Fibroblast of lung (primary cell): Measurements from ENCODE around the gene GSTM3. TPM values are rescaled to one million over a fixed set of nuclear protein-coding genes. Genes with fewer than 3 reads are reported as not detected.
"Not testable (repeated sequence)": the region's sequence is repeated elsewhere in the genome, so short reads cannot be mapped to it uniquely, and the experiment has no call there.

Experiments used
- DNase-seq, 2 donors: peaks; one replicate each; pipeline versions ENCODE4 v3.0.0 to v3.0.0-alpha.2; 2010; ENCODE audit warnings: low read depth in 2 of 2
- H2AFZ ChIP-seq: 2 replicates; pipeline ENCODE4 v1.5.1; 2012; ENCODE audit warnings: low read length, control low read depth, inconsistent platforms
- H3K27ac ChIP-seq: 2 replicates; pipeline ENCODE4 v1.5.1; 2011; ENCODE audit warnings: low read length, control low read depth; ENCODE audit not compliant: insufficient read depth
- H3K27me3 ChIP-seq: 2 replicates; pipeline ENCODE4 v1.5.1; 2011; ENCODE audit warnings: mild to moderate bottlenecking, low read length; ENCODE audit not compliant: control insufficient read depth, insufficient read depth
- H3K36me3 ChIP-seq: 2 replicates; pipeline ENCODE4 v1.5.1; 2011; ENCODE audit warnings: low read length; ENCODE audit not compliant: control insufficient read depth, insufficient read depth
- H3K4me1 ChIP-seq: 2 replicates; pipeline ENCODE4 v1.5.1; 2011; ENCODE audit warnings: low read length; ENCODE audit not compliant: control insufficient read depth, insufficient read depth; ENCODE audit errors: extremely low read depth
- H3K4me2 ChIP-seq: 2 replicates; pipeline ENCODE4 v1.5.1; 2011; ENCODE audit warnings: low read length, control low read depth; ENCODE audit not compliant: insufficient read depth; ENCODE audit errors: extremely low read depth
- H3K4me3 ChIP-seq, 4 experiments: fragments of 200-600 bp in 1 of 4; sonication (generic) in 1 of 4; replicated peaks in 1 of 4; 2 replicates each; pipeline ENCODE4 v1.5.1; 2011 to 2016; ENCODE audit warnings: low read length in 4 of 4, low read depth in 3 of 4, mild to moderate bottlenecking in 3 of 4, control low read depth in 2 of 4, inconsistent platforms in 1 of 4, mixed read lengths in 1 of 4; ENCODE audit not compliant: insufficient read depth in 1 of 4; ENCODE audit errors: control extremely low read depth in 1 of 4
- H3K79me2 ChIP-seq: 2 replicates; pipeline ENCODE4 v1.5.1; 2012; ENCODE audit warnings: mild to moderate bottlenecking, low read length, inconsistent platforms; ENCODE audit not compliant: control insufficient read depth, insufficient read depth
- H3K9ac ChIP-seq: 2 replicates; pipeline ENCODE4 v1.5.1; 2011; ENCODE audit warnings: mild to moderate bottlenecking, low read length, control low read depth; ENCODE audit not compliant: insufficient read depth
- H3K9me3 ChIP-seq: 2 replicates; pipeline ENCODE4 v1.5.1; 2012; ENCODE audit warnings: low read depth, low read length; ENCODE audit not compliant: control insufficient read depth, insufficient read depth
- H4K20me1 ChIP-seq: 2 replicates; pipeline ENCODE4 v1.5.1; 2011; ENCODE audit warnings: low read length; ENCODE audit not compliant: control insufficient read depth, insufficient read depth; ENCODE audit errors: extremely low read depth
- CTCF ChIP-seq, 2 donors: IDR thresholded peaks in 1 of 2; conservative IDR thresholded peaks in 1 of 2; 1 replicate in 1 of 2; 2 replicates in 1 of 2; pipeline ENCODE4 v1.5.1; 2011 to 2012; ENCODE audit warnings: low read length in 2 of 2, control low read depth in 1 of 2, inconsistent platforms in 1 of 2, low read depth in 1 of 2, mild to moderate bottlenecking in 1 of 2
- EZH2 ChIP-seq: IDR thresholded peaks from 2 replicates; pipeline ENCODE4 v1.5.1; 2012; ENCODE audit warnings: low read length, control low read depth, mild to moderate bottlenecking; ENCODE audit errors: missing control alignments
- polyA plus RNA-seq, 2 donors: library from polyadenylated mRNA; depleted of rRNA in 1 of 2; stranded (reverse) in 1 of 2; unstranded in 1 of 2; fragments of >200 nt; gene quantifications; 2 replicates each; pipeline ENCODE4 v1.2.1, GENCODE V29; 2011 to 2012; ENCODE audit warnings: missing spikeins in 1 of 2
- total RNA-seq: library from RNA; depleted of rRNA; stranded (reverse); fragments of >200 nt; gene quantifications from 2 replicates; pipeline ENCODE4 v1.2.1, GENCODE V29; 2014

Gene GSTM3
- total and polyA plus RNA-seq, 2 donors (not counting 1 experiment from before 2014, with no cell fraction given): 51.4 to 207 TPM

DNA sequence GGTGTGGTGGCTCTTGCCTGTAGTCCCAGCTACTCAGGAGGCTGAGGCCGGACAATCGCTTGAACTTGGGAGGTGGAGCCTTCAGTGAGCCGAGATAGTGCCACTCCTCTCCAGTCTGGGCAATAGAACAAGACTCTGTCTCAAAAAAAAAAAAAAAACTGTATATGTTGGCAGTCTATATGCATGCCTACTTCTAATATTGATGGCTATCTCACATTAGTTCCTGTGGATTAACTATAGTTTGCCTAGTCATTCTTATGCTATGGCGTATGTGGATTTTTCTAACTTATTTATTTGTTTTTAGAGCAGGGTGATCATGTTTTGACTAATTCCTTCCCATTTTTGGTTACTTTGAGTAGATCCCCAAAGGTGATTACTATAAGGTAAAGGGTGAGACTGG is 43.8 kb downstream of the GSTM3 start:
- Histone ChIP-seq H3K27ac (no peak overlapping the region), H4K20me1 (no peaks in the 10 kb centered on the region), H3K27me3 (no peaks in the 10 kb centered on the region), H3K79me2 (no peaks in the 10 kb centered on the region), H3K4me3 (no peak overlapping the region), H3K4me1 (no peaks in the 10 kb centered on the region), H3K9me3 (no peaks in the 10 kb centered on the region), H3K36me3 (no peaks in the 10 kb centered on the region), H3K9ac (no peak overlapping the region), H2AFZ (no peak overlapping the region), H3K4me2 (no peak overlapping the region)
- DNase-seq: no peak
- TF ChIP-seq CTCF (conservative IDR thresholded peaks at IDR 0.05 in 1 of 2, IDR thresholded peaks at IDR 0.05 in 1 of 2; ENCODE audit: low read depth in 1 of 2, low read length in 2 of 2) (no peak), EZH2 (no peak)

DNA sequence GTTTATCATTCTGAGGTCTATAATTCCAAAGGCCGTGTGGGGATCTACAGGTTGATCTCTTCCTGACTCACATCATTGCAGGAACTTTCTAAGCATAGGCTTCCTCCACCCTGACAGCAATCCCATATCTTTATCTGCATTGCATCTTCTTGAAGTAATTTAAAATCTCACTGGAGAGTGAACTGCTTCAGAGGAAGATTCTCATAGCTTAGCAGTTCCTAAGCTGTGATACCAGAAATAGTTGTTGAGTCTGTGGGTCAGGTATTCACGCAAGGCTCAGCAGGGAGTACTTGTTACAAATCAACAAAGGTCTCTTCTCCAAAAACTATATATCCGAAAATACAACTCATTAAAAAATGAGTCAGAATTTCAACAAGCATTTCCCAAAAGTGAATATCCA is 45.7 kb downstream of the GSTM3 start:
- H3K9me3 ChIP-seq, H3K4me1 ChIP-seq, H3K79me2 ChIP-seq, H3K9ac ChIP-seq, H3K4me2 ChIP-seq, H4K20me1 ChIP-seq, H2AFZ ChIP-seq, H3K27me3 ChIP-seq, H3K36me3 ChIP-seq, H3K27ac ChIP-seq, DNase-seq, H3K4me3 ChIP-seq: not testable (repeated sequence)

- DNase-seq, H3K27me3 ChIP-seq, H3K36me3 ChIP-seq: not testable (repeated sequence)
Observed at GRCh38 chr1:109694400-109694799, 46.4 kb downstream of the GSTM3 start.

GRCh38 chr1:109691759-109692158 is 49.1 kb downstream of the GSTM3 start:
- H3K9ac ChIP-seq: no peak overlapping the region
- no peaks in the 10 kb centered on the region for H3K4me1 ChIP-seq
- H4K20me1 ChIP-seq: no peaks in the 10 kb centered on the region
- no peak overlapping the region for H3K4me3 ChIP-seq
- H3K4me2 ChIP-seq: no peak overlapping the region
- H3K9me3 ChIP-seq: no peaks in the 10 kb centered on the region
- H3K36me3 ChIP-seq: no peaks in the 10 kb centered on the region
- H3K27ac ChIP-seq: no peak overlapping the region
- no peak for DNase-seq
- no peaks in the 10 kb centered on the region for H3K27me3 ChIP-seq
- H2AFZ ChIP-seq: no peak overlapping the region
- H3K79me2 ChIP-seq: no peaks in the 10 kb centered on the region
- TF ChIP-seq CTCF (conservative IDR thresholded peaks at IDR 0.05 in 1 of 2, IDR thresholded peaks at IDR 0.05 in 1 of 2; ENCODE audit: low read depth in 1 of 2, low read length in 2 of 2): no peak

More at GRCh38 chr1:109694400-109694799, 46.4 kb downstream of the GSTM3 start:
- not testable (repeated sequence) for H3K27ac ChIP-seq, H4K20me1 ChIP-seq, H3K4me3 ChIP-seq, H2AFZ ChIP-seq, H3K9ac ChIP-seq, H3K4me1 ChIP-seq, H3K9me3 ChIP-seq, H3K4me2 ChIP-seq, H3K79me2 ChIP-seq
